ENCODE results near the gene ABCD3. TPM values are rescaled to one million over a fixed set of nuclear protein-coding genes. Genes with fewer than 3 reads are reported as not detected.

ABCD3 gene
- total RNA-seq, 1 donor from 2014 or later = 25.7 TPM

- intact Hi-C loops (cut with micrococcal nuclease) = no loop called here
- H3K27ac Mint-ChIP-seq = no peak overlapping the region
- H3K36me3 Mint-ChIP-seq (ENCODE audit: low read depth) = peaks cover 8% of the 10 kb centered on the region
- no peak overlapping the region for H3K4me3 Mint-ChIP-seq
- no peaks in the 10 kb centered on the region for H3K27me3 Mint-ChIP-seq (ENCODE audit: insufficient read depth)
- DNase-seq (ENCODE audit: low spot score) = no peak
- H3K4me1 Mint-ChIP-seq (ENCODE audit: low read depth) = peaks cover 9% of the 10 kb centered on the region
- no peaks in the 10 kb centered on the region for H3K9me3 Mint-ChIP-seq
These were observed 68.8 kb downstream of the ABCD3 start for GRCh38 chr1:94486990-94487389.

GRCh38 chr1:94490556-94490955, 72.4 kb downstream of the ABCD3 start:
- intact Hi-C loops (cut with micrococcal nuclease) = no loop called here
- Mint-ChIP-seq H3K4me3 (no peak overlapping the region), H3K9me3 (no peaks in the 10 kb centered on the region), H3K27ac (no peak overlapping the region), H3K4me1 (ENCODE audit: low read depth) (peaks cover 9% of the 10 kb centered on the region), H3K27me3 (ENCODE audit: insufficient read depth) (no peaks in the 10 kb centered on the region), H3K36me3 (ENCODE audit: low read depth) (peaks cover 15% of the 10 kb centered on the region)
- DNase-seq (ENCODE audit: low spot score) = no peak

- Mint-ChIP-seq H3K27ac (no peak overlapping the region), H3K36me3 (ENCODE audit: low read depth) (peaks cover 17% of the 10 kb centered on the region), H3K4me3 (no peak overlapping the region), H3K4me1 (ENCODE audit: low read depth) (no peaks in the 10 kb centered on the region), H3K27me3 (ENCODE audit: insufficient read depth) (no peaks in the 10 kb centered on the region), H3K9me3 (no peaks in the 10 kb centered on the region)
- DNase-seq (ENCODE audit: low spot score) = no peak
- intact Hi-C loops (cut with micrococcal nuclease) = no loop called here
These were observed 78.0 kb downstream of the ABCD3 start for GRCh38 chr1:94496076-94496755.

GRCh38 chr1:94501426-94501825, 83.2 kb downstream of the ABCD3 start:
- H3K27me3 Mint-ChIP-seq (ENCODE audit: insufficient read depth) = no peaks in the 10 kb centered on the region
- H3K4me1 Mint-ChIP-seq (ENCODE audit: low read depth) = no peaks in the 10 kb centered on the region
- H3K9me3 Mint-ChIP-seq = no peaks in the 10 kb centered on the region
- H3K27ac Mint-ChIP-seq = no peak overlapping the region
- intact Hi-C loops (cut with micrococcal nuclease) = no loop called here
- peaks cover 26% of the 10 kb centered on the region for H3K36me3 Mint-ChIP-seq (ENCODE audit: low read depth)
- no peak for DNase-seq (ENCODE audit: low spot score)
- H3K4me3 Mint-ChIP-seq = no peak overlapping the region

GRCh38 chr1:94501935-94502334, 83.7 kb downstream of the ABCD3 start:
- Mint-ChIP-seq H3K4me3 (no peak overlapping the region), H3K9me3 (no peaks in the 10 kb centered on the region), H3K27me3 (ENCODE audit: insufficient read depth) (no peaks in the 10 kb centered on the region), H3K36me3 (ENCODE audit: low read depth) (peaks cover 26% of the 10 kb centered on the region), H3K27ac (no peak overlapping the region), H3K4me1 (ENCODE audit: low read depth) (no peaks in the 10 kb centered on the region)
- intact Hi-C loops (cut with micrococcal nuclease) = no loop called here
- DNase-seq (ENCODE audit: low spot score) = no peak

- H3K4me1 Mint-ChIP-seq (ENCODE audit: low read depth) = no peaks in the 10 kb centered on the region
- no peaks in the 10 kb centered on the region for H3K9me3 Mint-ChIP-seq
- H3K4me3 Mint-ChIP-seq = no peak overlapping the region
- H3K27ac Mint-ChIP-seq = no peak overlapping the region
- DNase-seq (ENCODE audit: low spot score) = no peak
- peaks cover 28% of the 10 kb centered on the region for H3K36me3 Mint-ChIP-seq (ENCODE audit: low read depth)
- no peaks in the 10 kb centered on the region for H3K27me3 Mint-ChIP-seq (ENCODE audit: insufficient read depth)
- intact Hi-C loops (cut with micrococcal nuclease) = no loop called here
These were observed 85.0 kb downstream of the ABCD3 start for GRCh38 chr1:94503153-94503552.

GRCh38 chr1:94504601-94505000, 86.4 kb downstream of the ABCD3 start:
- Mint-ChIP-seq H3K9me3 (no peaks in the 10 kb centered on the region), H3K4me1 (ENCODE audit: low read depth) (no peaks in the 10 kb centered on the region), H3K36me3 (ENCODE audit: low read depth) (peaks cover 27% of the 10 kb centered on the region), H3K27me3 (ENCODE audit: insufficient read depth) (no peaks in the 10 kb centered on the region), H3K4me3 (no peak overlapping the region), H3K27ac (no peak overlapping the region)
- DNase-seq (ENCODE audit: low spot score) = no peak
- intact Hi-C loops (cut with micrococcal nuclease) = no loop called here

GRCh38 chr1:94512816-94513215, 94.6 kb downstream of the ABCD3 start:
- H3K9me3 Mint-ChIP-seq = no peaks in the 10 kb centered on the region
- no peaks in the 10 kb centered on the region for H3K27me3 Mint-ChIP-seq (ENCODE audit: insufficient read depth)
- H3K4me3 Mint-ChIP-seq = no peak overlapping the region
- DNase-seq (ENCODE audit: low spot score) = no peak
- H3K4me1 Mint-ChIP-seq (ENCODE audit: low read depth) = no peaks in the 10 kb centered on the region
- no peak overlapping the region for H3K27ac Mint-ChIP-seq
- intact Hi-C loops (cut with micrococcal nuclease) = no loop called here
- peaks cover 8% of the 10 kb centered on the region for H3K36me3 Mint-ChIP-seq (ENCODE audit: low read depth)

- Mint-ChIP-seq H3K27ac (no peak overlapping the region), H3K4me1 (ENCODE audit: low read depth) (no peaks in the 10 kb centered on the region), H3K4me3 (no peak overlapping the region), H3K27me3 (ENCODE audit: insufficient read depth) (no peaks in the 10 kb centered on the region), H3K9me3 (no peaks in the 10 kb centered on the region), H3K36me3 (ENCODE audit: low read depth) (peaks cover 6% of the 10 kb centered on the region)
- intact Hi-C loops (cut with micrococcal nuclease) = loop anchor here (1.0 kb wide), 1 partner anchor 292 kb away; no protein-coding TSS in a partner anchor
- no peak for DNase-seq (ENCODE audit: low spot score)
These were observed 96.0 kb downstream of the ABCD3 start for GRCh38 chr1:94514095-94514727.

GRCh38 chr1:94515296-94515947, 97.2 kb downstream of the ABCD3 start:
- intact Hi-C loops (cut with micrococcal nuclease) = no loop called here
- peaks cover 3% of the 10 kb centered on the region for H3K36me3 Mint-ChIP-seq (ENCODE audit: low read depth)

GRCh38 chr1:94519351-94519750, 101.2 kb downstream of the ABCD3 start:
- peaks cover 2% of the 10 kb centered on the region for H3K36me3 Mint-ChIP-seq (ENCODE audit: low read depth)
- no peak for DNase-seq (ENCODE audit: low spot score)
- no peak overlapping the region for H3K4me3 Mint-ChIP-seq
- no peaks in the 10 kb centered on the region for H3K27me3 Mint-ChIP-seq (ENCODE audit: insufficient read depth)
- H3K4me1 Mint-ChIP-seq (ENCODE audit: low read depth) = no peaks in the 10 kb centered on the region
- intact Hi-C loops (cut with micrococcal nuclease) = no loop called here
- no peaks in the 10 kb centered on the region for H3K9me3 Mint-ChIP-seq
- no peak overlapping the region for H3K27ac Mint-ChIP-seq

More at GRCh38 chr1:94515296-94515947, 97.2 kb downstream of the ABCD3 start:
- Mint-ChIP-seq H3K27me3 (ENCODE audit: insufficient read depth) (no peaks in the 10 kb centered on the region), H3K27ac (no peak overlapping the region), H3K9me3 (no peaks in the 10 kb centered on the region), H3K4me1 (ENCODE audit: low read depth) (no peaks in the 10 kb centered on the region), H3K4me3 (no peak overlapping the region)
- DNase-seq (ENCODE audit: low spot score) = no peak

- Mint-ChIP-seq H3K4me1 (ENCODE audit: low read depth) (no peaks in the 10 kb centered on the region), H3K27me3 (ENCODE audit: insufficient read depth) (peaks cover 16% of the 10 kb centered on the region), H3K27ac (no peak overlapping the region), H3K36me3 (ENCODE audit: low read depth) (peaks cover 2% of the 10 kb centered on the region), H3K9me3 (no peaks in the 10 kb centered on the region), H3K4me3 (no peak overlapping the region)
- DNase-seq (ENCODE audit: low spot score) = no peak
- intact Hi-C loops (cut with micrococcal nuclease) = loop anchor here (1.0 kb wide), 1 partner anchor 284 kb away; no protein-coding TSS in a partner anchor
These were observed 104.1 kb downstream of the ABCD3 start for GRCh38 chr1:94522304-94522703.

- intact Hi-C loops (cut with micrococcal nuclease) = no loop called here
- Mint-ChIP-seq H3K4me1 (ENCODE audit: low read depth) (no peaks in the 10 kb centered on the region), H3K9me3 (no peaks in the 10 kb centered on the region)
These were observed 106.3 kb downstream of the ABCD3 start for GRCh38 chr1:94524531-94524930.

More at GRCh38 chr1:94524531-94524930, 106.3 kb downstream of the ABCD3 start:
- H3K27ac Mint-ChIP-seq = no peak overlapping the region
- no peak for DNase-seq (ENCODE audit: low spot score)
- no peaks in the 10 kb centered on the region for H3K36me3 Mint-ChIP-seq (ENCODE audit: low read depth)
- H3K4me3 Mint-ChIP-seq = no peak overlapping the region
- H3K27me3 Mint-ChIP-seq (ENCODE audit: insufficient read depth) = peaks cover 21% of the 10 kb centered on the region
